Neuronal stem cell (in vitro differentiated cells): Measurements from ENCODE around the gene CD14.
A peak's percentile ranks its signal among the peaks of the same experiment; 100 is the strongest.
"Not testable (repeated sequence)": the region's sequence is repeated elsewhere in the genome, so short reads cannot be mapped to it uniquely, and the experiment has no call there.

Experiments
- DNase-seq: peaks from one replicate; pipeline ENCODE4 v3.0.0-alpha.2; 2013; ENCODE audit warnings: low spot score
- H2AFZ ChIP-seq: one replicate; pipeline ENCODE4 v1.6.1; 2013; ENCODE audit warnings: mild to moderate bottlenecking, low read length, inconsistent platforms
- H2AK5ac ChIP-seq: 2 replicates; pipeline ENCODE4 v1.6.1; 2013; ENCODE audit warnings: low read depth, mild to moderate bottlenecking, inconsistent platforms, low read length, moderate library complexity, mixed read lengths
- H2BK120ac ChIP-seq: 2 replicates; pipeline ENCODE4 v1.6.1; 2013; ENCODE audit warnings: low read depth, mild to moderate bottlenecking, inconsistent platforms, low read length, moderate library complexity, mixed read lengths
- H2BK12ac ChIP-seq: one replicate; pipeline ENCODE4 v1.6.1; 2013; ENCODE audit warnings: low read length, inconsistent platforms
- H2BK15ac ChIP-seq: 2 replicates; pipeline ENCODE4 v1.6.1; 2013; ENCODE audit warnings: mild to moderate bottlenecking, low read length, inconsistent platforms, mixed read lengths
- H2BK5ac ChIP-seq: one replicate; pipeline ENCODE4 v1.6.1; 2013; ENCODE audit warnings: inconsistent platforms, mild to moderate bottlenecking, low read length, moderate library complexity
- H3K14ac ChIP-seq: one replicate; pipeline ENCODE4 v1.6.1; 2013; ENCODE audit warnings: low read length, inconsistent platforms
- H3K18ac ChIP-seq: 2 replicates; pipeline ENCODE4 v1.6.1; 2013; ENCODE audit warnings: low read length, inconsistent platforms
- H3K23ac ChIP-seq: 2 replicates; pipeline ENCODE4 v1.6.1; 2013; ENCODE audit warnings: low read depth, mild to moderate bottlenecking, mixed read lengths, low read length, inconsistent platforms; ENCODE audit not compliant: poor library complexity
- H3K27ac ChIP-seq: replicated peaks from 3 replicates; pipeline ENCODE4 v1.5.1; 2013; ENCODE audit warnings: low read length, inconsistent platforms
- H3K27me3 ChIP-seq, 3 experiments: 2 replicates each; pipeline ENCODE4 v1.6.1; 2013; ENCODE audit warnings: low read length in 3 of 3, mild to moderate bottlenecking in 2 of 3, inconsistent platforms in 1 of 3, low read depth in 1 of 3, mixed read lengths in 1 of 3, moderate library complexity in 1 of 3; ENCODE audit not compliant: control insufficient read depth in 3 of 3, insufficient read depth in 3 of 3
- H3K36me3 ChIP-seq, 2 donors: replicated peaks in 1 of 2; 2 replicates each; pipeline ENCODE4 v1.6.1; 2013; ENCODE audit warnings: low read length in 2 of 2; ENCODE audit not compliant: control insufficient read depth in 2 of 2, insufficient read depth in 2 of 2
- H3K4ac ChIP-seq: 2 replicates; pipeline ENCODE4 v1.6.1; 2013; ENCODE audit warnings: inconsistent platforms, mild to moderate bottlenecking, low read length, moderate library complexity
- H3K4me1 ChIP-seq, 2 donors: 1 replicate in 1 of 2; 2 replicates in 1 of 2; pipeline ENCODE4 v1.6.1; 2013; ENCODE audit warnings: low read length in 2 of 2, low read depth in 1 of 2; ENCODE audit not compliant: control insufficient read depth in 2 of 2, insufficient read depth in 1 of 2
- H3K4me2 ChIP-seq: one replicate; pipeline ENCODE4 v1.6.1; 2013; ENCODE audit warnings: mild to moderate bottlenecking, low read length, inconsistent platforms; ENCODE audit not compliant: insufficient read depth, poor library complexity, severe bottlenecking
- H3K4me3 ChIP-seq, 2 donors: 2 replicates each; pipeline ENCODE4 v1.5.1; 2013; ENCODE audit warnings: low read length in 2 of 2, mild to moderate bottlenecking in 2 of 2, inconsistent platforms in 1 of 2, moderate library complexity in 1 of 2
- H3K79me1 ChIP-seq: one replicate; pipeline ENCODE4 v1.6.1; 2013; ENCODE audit warnings: low read depth, mild to moderate bottlenecking, inconsistent platforms, low read length, moderate library complexity
- H3K9ac ChIP-seq: one replicate; pipeline ENCODE4 v1.6.1; 2013; ENCODE audit warnings: mild to moderate bottlenecking, low read depth, low read length, inconsistent platforms; ENCODE audit not compliant: poor library complexity
- H3K9me3 ChIP-seq, 2 donors: replicated peaks in 1 of 2; 2 replicates each; pipeline versions ENCODE3 to v1.6.1; 2013; ENCODE audit warnings: low read length in 2 of 2, mild to moderate bottlenecking in 2 of 2, inconsistent platforms in 1 of 2, low read depth in 1 of 2, mixed read lengths in 1 of 2, moderate library complexity in 1 of 2; ENCODE audit not compliant: control insufficient read depth in 2 of 2, insufficient read depth in 1 of 2
- H4K8ac ChIP-seq: one replicate; pipeline ENCODE4 v1.6.1; 2013; ENCODE audit warnings: low read depth, mild to moderate bottlenecking, inconsistent platforms, low read length, moderate library complexity
- H4K91ac ChIP-seq: one replicate; pipeline ENCODE4 v1.6.1; 2013; ENCODE audit warnings: low read length, low read depth, mild to moderate bottlenecking, inconsistent platforms; ENCODE audit not compliant: poor library complexity
- WGBS, 2 donors: extraction: QIAGEN DNeasy Blood & Tissue Kit; methylation state at CpG; one replicate each; pipeline ENCODE4 v1.1.7; 2013; ENCODE audit warnings: missing lambda C conversion rate in 2 of 2, mixed read lengths in 1 of 2; ENCODE audit not compliant: insufficient read length in 2 of 2, insufficient replicate concordance in 1 of 2; ENCODE audit errors: extremely low coverage in 2 of 2; 5-methylcytosine and 5-hydroxymethylcytosine counted together

The CD14 gene

GRCh38 chr5:140671035-140671434, 38.1 kb upstream of the CD14 start:
- not testable (repeated sequence) for H3K79me1 ChIP-seq, H3K23ac ChIP-seq, H3K27ac ChIP-seq, H2AK5ac ChIP-seq, H2BK120ac ChIP-seq, H3K18ac ChIP-seq, H3K9me3 ChIP-seq, H3K4me1 ChIP-seq, H4K8ac ChIP-seq, H2AFZ ChIP-seq, H3K9ac ChIP-seq, DNase-seq, H2BK15ac ChIP-seq, H3K27me3 ChIP-seq, H2BK12ac ChIP-seq, H3K14ac ChIP-seq, H3K4ac ChIP-seq, H4K91ac ChIP-seq, H3K4me3 ChIP-seq, H3K4me2 ChIP-seq, H2BK5ac ChIP-seq
- peaks cover 42 to 87% of the 10 kb centered on the region in 2 donors for H3K36me3 ChIP-seq
- no CpG with 5 or more reads among the region's 4 CpGs for WGBS, 2 donors

GRCh38 chr5:140664359-140665119, 31.6 kb upstream of the CD14 start, which contains the start of gene WDR55:
Gene WDR55 (plus strand): TSS chr5:140664904. CDS start chr5:140664913, 9 bp downstream.
- Histone ChIP-seq H3K23ac (peak within 1 kb of the TSS; percentile 90), H3K36me3 (peaks cover 36 to 71% of the 10 kb centered on the region in 2 donors), H3K4me2 (peak within 1 kb of the TSS; percentile 90), H3K9me3 (no peaks in the 10 kb centered on the region), H3K9ac (peak within 1 kb of the TSS; percentile 93), H3K4ac (no peak within 1 kb of the TSS), H4K8ac (no peak within 1 kb of the TSS), H3K4me1 (peaks cover 0 to 2% of the 10 kb centered on the region in 2 donors), H3K79me1 (no peaks in the 10 kb centered on the region), H2AFZ (peak within 1 kb of the TSS; percentile 86), H3K27ac (peak within 1 kb of the TSS; percentile 63), H2BK5ac (no peak within 1 kb of the TSS), H3K27me3 (no peaks in the 10 kb centered on the region), H2AK5ac (no peak within 1 kb of the TSS), H3K18ac (peak within 1 kb of the TSS; percentile 95), H4K91ac (no peak within 1 kb of the TSS), H3K4me3 (peak within 1 kb of the TSS; percentile 89 to 95), H2BK15ac (peak within 1 kb of the TSS; percentile 84), H2BK12ac (peak within 1 kb of the TSS; percentile 77), H2BK120ac (no peak within 1 kb of the TSS), H3K14ac (peak within 1 kb of the TSS; percentile 78)
- peak; percentile 86 for DNase-seq
- WGBS, 2 donors: no CpG with 5 or more reads among the region's 54 CpGs

- Histone ChIP-seq H3K4me3 (peak overlapping the region; percentile 89 to 95), H3K18ac (no peak overlapping the region), H3K4ac (no peak overlapping the region), H3K9me3 (no peaks in the 10 kb centered on the region), H4K91ac (no peak overlapping the region), H3K27ac (no peak overlapping the region), H3K4me1 (peaks cover 0 to 2% of the 10 kb centered on the region in 2 donors), H3K23ac (no peak overlapping the region), H3K4me2 (peak overlapping the region; percentile 90), H2AFZ (peak overlapping the region; percentile 86), H2BK120ac (no peak overlapping the region), H3K27me3 (no peaks in the 10 kb centered on the region), H2AK5ac (no peak overlapping the region), H3K14ac (no peak overlapping the region), H2BK5ac (no peak overlapping the region), H2BK12ac (no peak overlapping the region), H4K8ac (no peak overlapping the region), H3K9ac (peak overlapping the region; percentile 93), H2BK15ac (no peak overlapping the region), H3K36me3 (peaks cover 35 to 71% of the 10 kb centered on the region in 2 donors), H3K79me1 (no peaks in the 10 kb centered on the region)
- no CpG with 5 or more reads among the region's 18 CpGs for WGBS, 2 donors
- no peak for DNase-seq
These were observed 31.0 kb upstream of the CD14 start for GRCh38 chr5:140664030-140664358.

- not testable (repeated sequence) for H3K23ac ChIP-seq
These were observed 27.4 kb upstream of the CD14 start for GRCh38 chr5:140660371-140660770.

More at GRCh38 chr5:140660371-140660770, 27.4 kb upstream of the CD14 start:
- not testable (repeated sequence) for H2AFZ ChIP-seq, H3K14ac ChIP-seq, H3K4me3 ChIP-seq, H2AK5ac ChIP-seq, H4K91ac ChIP-seq, H2BK15ac ChIP-seq, DNase-seq, H3K4me2 ChIP-seq, H3K18ac ChIP-seq, H3K27me3 ChIP-seq, H3K79me1 ChIP-seq, H3K4me1 ChIP-seq, H4K8ac ChIP-seq, H3K9me3 ChIP-seq, H3K4ac ChIP-seq, H3K9ac ChIP-seq, H2BK5ac ChIP-seq, H2BK120ac ChIP-seq, H3K27ac ChIP-seq, H2BK12ac ChIP-seq
- peaks cover 40 to 81% of the 10 kb centered on the region in 2 donors for H3K36me3 ChIP-seq
- WGBS, 2 donors: no CpG with 5 or more reads among the region's 6 CpGs
